ENCODE measurements around the gene GOLGA1. TPM values are rescaled to one million over a fixed set of nuclear protein-coding genes. Genes with fewer than 3 reads are reported as not detected.

Gene GOLGA1
- total and polyA plus RNA-seq, 2 of the 13 experiments (the other 11 are each of a cell fraction or from before 2014, with no cell fraction given): 12.7 to 15.9 TPM

DNA sequence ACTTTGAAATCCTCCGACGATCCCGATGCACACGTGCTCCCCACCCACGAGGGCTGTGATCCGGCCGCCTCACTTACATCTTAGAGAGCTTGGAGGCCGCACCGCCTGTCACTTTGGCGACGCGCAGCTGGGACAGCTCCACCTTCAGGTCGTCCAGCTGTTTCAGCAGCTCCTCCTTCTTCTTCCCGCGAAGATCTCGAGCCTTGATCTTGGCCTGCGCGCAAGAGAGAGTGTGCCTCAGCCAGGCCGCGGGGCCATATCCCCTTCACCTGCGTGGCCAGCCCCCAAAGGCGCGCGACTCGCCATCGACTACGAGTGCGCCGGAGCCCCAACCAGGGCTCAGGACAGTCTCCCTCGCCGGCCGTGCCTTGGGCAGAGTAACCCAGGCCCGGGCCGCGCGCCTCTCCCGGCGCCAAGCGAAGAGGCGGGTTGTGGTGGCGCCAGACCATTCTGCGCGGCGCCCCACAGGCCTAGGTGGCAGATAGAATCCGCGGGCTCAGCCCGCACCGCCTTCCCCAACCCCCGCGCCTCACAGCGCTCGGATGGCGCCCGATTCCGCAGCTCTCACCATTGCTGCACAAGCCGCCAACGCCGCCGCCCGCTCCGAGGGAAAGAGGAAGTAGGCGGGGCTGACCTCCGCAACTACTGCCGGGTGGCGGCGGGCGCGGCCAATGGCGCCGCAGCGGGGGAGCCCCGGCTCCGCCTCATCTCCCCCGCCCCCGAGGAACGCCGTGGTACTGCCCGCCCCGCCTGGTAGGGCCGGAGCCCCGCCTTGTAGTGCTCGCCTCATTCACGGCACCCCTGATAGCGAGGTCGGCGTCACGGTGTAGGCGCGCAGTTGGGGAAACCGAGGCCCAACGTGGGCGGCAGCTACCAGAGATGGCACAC, 79.3 kb downstream of the GOLGA1 start, which contains the start of the genes ARPC5L and RPL35 (continued):
- TF ChIP-seq, protein P1, sequence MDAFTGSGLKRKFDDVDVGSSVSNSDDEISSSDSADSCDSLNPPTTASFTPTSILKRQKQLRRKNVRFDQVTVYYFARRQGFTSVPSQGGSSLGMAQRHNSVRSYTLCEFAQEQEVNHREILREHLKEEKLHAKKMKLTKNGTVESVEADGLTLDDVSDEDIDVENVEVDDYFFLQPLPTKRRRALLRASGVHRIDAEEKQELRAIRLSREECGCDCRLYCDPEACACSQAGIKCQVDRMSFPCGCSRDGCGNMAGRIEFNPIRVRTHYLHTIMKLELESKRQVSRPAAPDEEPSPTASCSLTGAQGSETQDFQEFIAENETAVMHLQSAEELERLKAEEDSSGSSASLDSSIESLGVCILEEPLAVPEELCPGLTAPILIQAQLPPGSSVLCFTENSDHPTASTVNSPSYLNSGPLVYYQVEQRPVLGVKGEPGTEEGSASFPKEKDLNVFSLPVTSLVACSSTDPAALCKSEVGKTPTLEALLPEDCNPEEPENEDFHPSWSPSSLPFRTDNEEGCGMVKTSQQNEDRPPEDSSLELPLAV (CRISPR knock-in tag; conservative IDR thresholded peaks at IDR 0.05; ENCODE audit: low read depth): 0 out of 2 replicates have a peak, but pooled peaks have one; percentile 75
- 0 out of 2 replicates have a peak, but pooled peaks have one; percentile 43 for TF ChIP-seq ZSCAN21 (CRISPR knock-in tag; IDR thresholded peaks at IDR 0.05; ENCODE audit: borderline replicate concordance)
- TF ChIP-seq TFDP2 (CRISPR knock-in tag; IDR thresholded peaks at IDR 0.05): peak; percentile 26; the same call in 1 of the 2 replicates
- TF ChIP-seq, protein P2, sequence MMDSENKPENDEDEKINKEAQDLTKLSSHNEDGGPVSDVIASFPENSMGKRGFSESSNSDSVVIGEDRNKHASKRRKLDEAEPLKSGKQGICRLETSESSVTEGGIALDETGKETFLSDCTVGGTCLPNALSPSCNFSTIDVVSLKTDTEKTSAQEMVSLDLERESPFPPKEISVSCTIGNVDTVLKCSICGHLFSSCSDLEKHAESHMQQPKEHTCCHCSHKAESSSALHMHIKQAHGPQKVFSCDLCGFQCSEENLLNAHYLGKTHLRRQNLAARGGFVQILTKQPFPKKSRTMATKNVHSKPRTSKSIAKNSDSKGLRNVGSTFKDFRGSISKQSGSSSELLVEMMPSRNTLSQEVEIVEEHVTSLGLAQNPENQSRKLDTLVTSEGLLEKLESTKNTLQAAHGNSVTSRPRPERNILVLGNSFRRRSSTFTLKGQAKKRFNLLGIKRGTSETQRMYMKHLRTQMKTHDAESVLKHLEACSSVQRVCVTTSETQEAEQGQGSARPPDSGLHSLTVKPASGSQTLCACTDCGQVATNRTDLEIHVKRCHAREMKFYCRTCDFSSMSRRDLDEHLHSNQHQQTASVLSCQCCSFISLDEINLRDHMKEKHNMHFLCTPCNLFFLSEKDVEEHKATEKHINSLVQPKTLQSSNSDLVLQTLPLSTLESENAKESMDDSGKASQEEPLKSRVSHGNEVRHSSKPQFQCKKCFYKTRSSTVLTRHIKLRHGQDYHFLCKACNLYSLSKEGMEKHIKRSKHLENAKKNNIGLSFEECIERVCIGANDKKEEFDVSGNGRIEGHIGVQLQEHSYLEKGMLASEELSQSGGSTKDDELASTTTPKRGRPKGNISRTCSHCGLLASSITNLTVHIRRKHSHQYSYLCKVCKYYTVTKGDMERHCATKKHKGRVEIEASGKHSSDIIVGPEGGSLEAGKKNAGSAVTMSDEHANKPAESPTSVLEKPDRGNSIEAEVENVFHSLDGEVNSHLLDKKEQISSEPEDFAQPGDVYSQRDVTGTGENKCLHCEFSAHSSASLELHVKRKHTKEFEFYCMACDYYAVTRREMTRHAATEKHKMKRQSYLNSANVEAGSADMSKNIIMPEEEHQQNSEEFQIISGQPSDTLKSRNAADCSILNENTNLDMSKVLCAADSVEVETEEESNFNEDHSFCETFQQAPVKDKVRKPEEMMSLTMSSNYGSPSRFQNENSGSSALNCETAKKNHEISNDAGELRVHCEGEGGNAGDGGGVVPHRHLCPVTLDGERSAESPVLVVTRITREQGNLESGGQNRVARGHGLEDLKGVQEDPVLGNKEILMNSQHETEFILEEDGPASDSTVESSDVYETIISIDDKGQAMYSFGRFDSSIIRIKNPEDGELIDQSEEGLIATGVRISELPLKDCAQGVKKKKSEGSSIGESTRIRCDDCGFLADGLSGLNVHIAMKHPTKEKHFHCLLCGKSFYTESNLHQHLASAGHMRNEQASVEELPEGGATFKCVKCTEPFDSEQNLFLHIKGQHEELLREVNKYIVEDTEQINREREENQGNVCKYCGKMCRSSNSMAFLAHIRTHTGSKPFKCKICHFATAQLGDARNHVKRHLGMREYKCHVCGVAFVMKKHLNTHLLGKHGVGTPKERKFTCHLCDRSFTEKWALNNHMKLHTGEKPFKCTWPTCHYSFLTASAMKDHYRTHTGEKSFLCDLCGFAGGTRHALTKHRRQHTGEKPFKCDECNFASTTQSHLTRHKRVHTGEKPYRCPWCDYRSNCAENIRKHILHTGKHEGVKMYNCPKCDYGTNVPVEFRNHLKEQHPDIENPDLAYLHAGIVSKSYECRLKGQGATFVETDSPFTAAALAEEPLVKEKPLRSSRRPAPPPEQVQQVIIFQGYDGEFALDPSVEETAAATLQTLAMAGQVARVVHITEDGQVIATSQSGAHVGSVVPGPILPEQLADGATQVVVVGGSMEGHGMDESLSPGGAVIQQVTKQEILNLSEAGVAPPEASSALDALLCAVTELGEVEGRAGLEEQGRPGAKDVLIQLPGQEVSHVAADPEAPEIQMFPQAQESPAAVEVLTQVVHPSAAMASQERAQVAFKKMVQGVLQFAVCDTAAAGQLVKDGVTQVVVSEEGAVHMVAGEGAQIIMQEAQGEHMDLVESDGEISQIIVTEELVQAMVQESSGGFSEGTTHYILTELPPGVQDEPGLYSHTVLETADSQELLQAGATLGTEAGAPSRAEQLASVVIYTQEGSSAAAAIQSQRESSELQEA (CRISPR knock-in tag; IDR thresholded peaks at IDR 0.05; ENCODE audit: not compliant biosample characterization): no peak
- no peak for TF ChIP-seq ZKSCAN5 (CRISPR knock-in tag; IDR thresholded peaks at IDR 0.05)
- TF ChIP-seq ESRRA (CRISPR knock-in tag; IDR thresholded peaks at IDR 0.05; ENCODE audit: low read depth): peak; percentile 70; the same call in 1 of the 2 replicates
- peak; percentile 79; the same call in 1 of the 2 replicates for TF ChIP-seq MTF1 (CRISPR knock-in tag; IDR thresholded peaks at IDR 0.05)
- no peak for TF ChIP-seq ZNF3 (CRISPR knock-in tag; IDR thresholded peaks at IDR 0.05)
- TF ChIP-seq, protein P3, sequence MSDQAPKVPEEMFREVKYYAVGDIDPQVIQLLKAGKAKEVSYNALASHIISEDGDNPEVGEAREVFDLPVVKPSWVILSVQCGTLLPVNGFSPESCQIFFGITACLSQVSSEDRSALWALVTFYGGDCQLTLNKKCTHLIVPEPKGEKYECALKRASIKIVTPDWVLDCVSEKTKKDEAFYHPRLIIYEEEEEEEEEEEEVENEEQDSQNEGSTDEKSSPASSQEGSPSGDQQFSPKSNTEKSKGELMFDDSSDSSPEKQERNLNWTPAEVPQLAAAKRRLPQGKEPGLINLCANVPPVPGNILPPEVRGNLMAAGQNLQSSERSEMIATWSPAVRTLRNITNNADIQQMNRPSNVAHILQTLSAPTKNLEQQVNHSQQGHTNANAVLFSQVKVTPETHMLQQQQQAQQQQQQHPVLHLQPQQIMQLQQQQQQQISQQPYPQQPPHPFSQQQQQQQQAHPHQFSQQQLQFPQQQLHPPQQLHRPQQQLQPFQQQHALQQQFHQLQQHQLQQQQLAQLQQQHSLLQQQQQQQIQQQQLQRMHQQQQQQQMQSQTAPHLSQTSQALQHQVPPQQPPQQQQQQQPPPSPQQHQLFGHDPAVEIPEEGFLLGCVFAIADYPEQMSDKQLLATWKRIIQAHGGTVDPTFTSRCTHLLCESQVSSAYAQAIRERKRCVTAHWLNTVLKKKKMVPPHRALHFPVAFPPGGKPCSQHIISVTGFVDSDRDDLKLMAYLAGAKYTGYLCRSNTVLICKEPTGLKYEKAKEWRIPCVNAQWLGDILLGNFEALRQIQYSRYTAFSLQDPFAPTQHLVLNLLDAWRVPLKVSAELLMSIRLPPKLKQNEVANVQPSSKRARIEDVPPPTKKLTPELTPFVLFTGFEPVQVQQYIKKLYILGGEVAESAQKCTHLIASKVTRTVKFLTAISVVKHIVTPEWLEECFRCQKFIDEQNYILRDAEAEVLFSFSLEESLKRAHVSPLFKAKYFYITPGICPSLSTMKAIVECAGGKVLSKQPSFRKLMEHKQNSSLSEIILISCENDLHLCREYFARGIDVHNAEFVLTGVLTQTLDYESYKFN (CRISPR knock-in tag; conservative IDR thresholded peaks at IDR 0.05): peak; percentile 49; the same call in 1 of the 2 replicates
- TF ChIP-seq JUN (CRISPR knock-in tag; IDR thresholded peaks at IDR 0.05): no peak
- TF ChIP-seq NFYC (CRISPR knock-in tag; IDR thresholded peaks at IDR 0.05): peak; percentile 80

Data from HepG2 (cell line).